K562 (cell line): Measurements from ENCODE around the gene CA5B. TPM values are rescaled to one million over a fixed set of nuclear protein-coding genes. Genes with fewer than 3 reads are reported as not detected.

Source experiments
- ATAC-seq: fragments of 200-7000 bp; cut with Tn5 transposase; 3 replicates; pipeline ENCODE4 v1.9.1; 2020; ENCODE audit warnings: moderate library complexity
- BruUV-seq: library from RNA; stranded (reverse); fragments of 400-500 nt; replicated peaks from 2 replicates; lab custom pipeline; 2021; lab: Mats Ljungman, UMichigan
- CTCF ChIA-PET: fragments of 300-600 bp; formaldehyde crosslinking; extraction: SDS; loops from one replicate; lab custom pipeline; 2021; ENCODE audit warnings: low intra/inter-chr PET ratio; lab: Yijun Ruan, JAX
- POLR2A ChIA-PET: fragments of 300-600, 350-650 bp; sonication (Branson Sonifier 250); formaldehyde crosslinking; extraction: SDS; loops from one replicate; lab custom pipeline; 2021; ENCODE audit warnings: antibody characterized with exemption, inconsistent platforms; lab: Yijun Ruan, JAX
- DNase-seq, 4 experiments: peaks; one replicate each; pipeline versions ENCODE4 v3.0.0 to v3.0.0-alpha.2; 2011 to 2018; ENCODE audit warnings: low spot score in 3 of 4, mixed read lengths in 3 of 4; ENCODE audit errors: extremely low read depth in 1 of 4
- FAIRE-seq: peaks from 2 replicates; lab custom pipeline; 2011; peaks lifted over from hg19 to GRCh38; lab: Jason Lieb, UNC
- H2AFZ ChIP-seq: 2 replicates; pipeline ENCODE4 v1.6.0; 2011; ENCODE audit warnings: low read depth, low read length, control low read depth, inconsistent platforms
- H3K27ac ChIP-seq: fragments of 200-600 bp; 3 replicates; pipeline ENCODE4 v1.8.0; 2011; ENCODE audit warnings: low read depth, mild to moderate bottlenecking, control low read depth, inconsistent platforms, low read length, moderate library complexity, mixed read lengths; ENCODE audit errors: extremely low read depth
- H3K27me3 ChIP-seq, 2 experiments: fragments of 300-600 bp in 1 of 2; 2 replicates in 1 of 2; 3 replicates in 1 of 2; pipeline versions ENCODE4 v1.6.0 to v1.8.0; 2011; ENCODE audit warnings: inconsistent platforms in 2 of 2, low read length in 2 of 2, mild to moderate bottlenecking in 1 of 2, mixed read lengths in 1 of 2, moderate library complexity in 1 of 2; ENCODE audit not compliant: control insufficient read depth in 2 of 2, insufficient read depth in 2 of 2
- H3K36me3 ChIP-seq: fragments of 300-600 bp; 3 replicates; pipeline ENCODE4 v1.8.0; 2011; ENCODE audit warnings: mild to moderate bottlenecking, low read length, inconsistent platforms; ENCODE audit not compliant: control insufficient read depth, insufficient read depth
- H3K4me1 ChIP-seq, 2 experiments: fragments of 200-600 bp in 1 of 2; replicated peaks in 1 of 2; 2 replicates in 1 of 2; 3 replicates in 1 of 2; pipeline versions ENCODE4 v1.5.1 to v1.8.0; 2011; ENCODE audit warnings: inconsistent platforms in 2 of 2, low read length in 2 of 2, mild to moderate bottlenecking in 1 of 2, mixed read lengths in 1 of 2, moderate library complexity in 1 of 2; ENCODE audit not compliant: control insufficient read depth in 2 of 2, insufficient read depth in 2 of 2
- H3K4me2 ChIP-seq: 2 replicates; pipeline ENCODE4 v1.6.1; 2011; ENCODE audit warnings: low read length, control low read depth, inconsistent platforms, mixed read lengths; ENCODE audit not compliant: insufficient read depth
- H3K4me3 ChIP-seq: fragments of 200-600 bp; sonication (generic), shearing (Covaris generic); 2 replicates; pipeline ENCODE4 v1.5.1; 2016; ENCODE audit warnings: control low read depth, inconsistent platforms
- H3K79me2 ChIP-seq: fragments of 200-600 bp; 3 replicates; pipeline ENCODE4 v1.8.0; 2011; ENCODE audit warnings: low read length, inconsistent platforms; ENCODE audit not compliant: control insufficient read depth, insufficient read depth
- H3K9ac ChIP-seq, 2 experiments: 2 replicates each; pipeline versions ENCODE4 v1.6.0 to v1.6.1; 2011; ENCODE audit warnings: low read depth in 2 of 2, low read length in 2 of 2, control low read depth in 1 of 2, inconsistent platforms in 1 of 2, mild to moderate bottlenecking in 1 of 2, mixed read lengths in 1 of 2; ENCODE audit not compliant: insufficient read depth in 1 of 2
- H3K9me1 ChIP-seq: one replicate; pipeline ENCODE4 v1.6.0; 2011; ENCODE audit warnings: inconsistent platforms, mild to moderate bottlenecking, low read length, moderate library complexity; ENCODE audit not compliant: control insufficient read depth, insufficient read depth
- H3K9me3 ChIP-seq: replicated peaks from 2 replicates; pipeline ENCODE4 v1.5.1; 2011; ENCODE audit warnings: low read depth, low read length, inconsistent platforms; ENCODE audit not compliant: control insufficient read depth, insufficient read depth
- H4K20me1 ChIP-seq: replicated peaks from 2 replicates; pipeline ENCODE4 v1.6.1; 2011; ENCODE audit warnings: low read length, inconsistent platforms, mixed read lengths; ENCODE audit not compliant: control insufficient read depth, insufficient read depth
- ASH1L ChIP-seq: fragments of 450-650 bp; IDR thresholded peaks from 2 replicates; pipeline ENCODE4 v1.6.1; 2018; ENCODE audit warnings: borderline replicate concordance, mild to moderate bottlenecking, low read depth; ENCODE audit not compliant: partially characterized antibody
- CBX5 ChIP-seq: IDR thresholded peaks from 2 replicates; pipeline ENCODE4 v1.6.1; 2014; ENCODE audit warnings: low read depth, borderline replicate concordance
- CCAR2 ChIP-seq: fragments of 200-400 bp; formaldehyde crosslinking; IDR thresholded peaks from 2 replicates; pipeline ENCODE4 v1.6.1; 2017; ENCODE audit warnings: mild to moderate bottlenecking, low read depth, low read length
- ETS2 ChIP-seq: IDR thresholded peaks from 2 replicates; pipeline ENCODE4 v1.6.1; 2016; ENCODE audit warnings: borderline replicate concordance, missing genetic modification characterization, mild to moderate bottlenecking, moderate library complexity, missing compliant biosample characterization; ENCODE audit not compliant: poor library complexity, severe bottlenecking
- HNRNPK ChIP-seq: fragments of 200-400 bp; formaldehyde crosslinking; IDR thresholded peaks from one replicate; pipeline ENCODE4 v1.6.1; 2018; ENCODE audit warnings: mild to moderate bottlenecking, low read depth, low read length; ENCODE audit not compliant: poor library complexity, severe bottlenecking
- HNRNPLL ChIP-seq: fragments of 200-400 bp; formaldehyde crosslinking; IDR thresholded peaks from 2 replicates; pipeline ENCODE4 v1.6.1; 2017; ENCODE audit warnings: low read length, low read depth, mild to moderate bottlenecking; ENCODE audit not compliant: poor library complexity, severe bottlenecking
- MECOM ChIP-seq: fragments of 250-450 bp; sonication (Bioruptor Pico); IDR thresholded peaks from 2 replicates; pipeline ENCODE4 v1.8.0; 2022; ENCODE audit warnings: inconsistent platforms
- NUFIP1 ChIP-seq: fragments of 450-650 bp; IDR thresholded peaks from 2 replicates; pipeline ENCODE4 v1.6.1; 2018; ENCODE audit not compliant: partially characterized antibody
- PRPF4 ChIP-seq: fragments of 200-400 bp; formaldehyde crosslinking; IDR thresholded peaks from one replicate; pipeline ENCODE4 v1.6.1; 2017; ENCODE audit warnings: low read length, low read depth, mild to moderate bottlenecking; ENCODE audit not compliant: insufficient read depth, poor library complexity, severe bottlenecking
- PTTG1 ChIP-seq: fragments of 450-650 bp; IDR thresholded peaks from 2 replicates; pipeline ENCODE4 v1.6.1; 2016; ENCODE audit warnings: low read depth, mild to moderate bottlenecking, missing genetic modification characterization, missing compliant biosample characterization
- RBM15 ChIP-seq: fragments of 200-400 bp; formaldehyde crosslinking; IDR thresholded peaks from 2 replicates; pipeline ENCODE4 v1.6.1; 2018; ENCODE audit warnings: mild to moderate bottlenecking, low read length, moderate library complexity; ENCODE audit not compliant: insufficient read depth
- SMARCA5 ChIP-seq: fragments of 450-650 bp; IDR thresholded peaks from 2 replicates; pipeline ENCODE4 v1.6.1; 2016
- U2AF2 ChIP-seq: fragments of 200-400 bp; formaldehyde crosslinking; optimal IDR thresholded peaks from 2 replicates; pipeline ENCODE3; 2017; ENCODE audit warnings: low read depth, mild to moderate bottlenecking, low read length
- ZFPM2 ChIP-seq: fragments of 250-450 bp; sonication (Bioruptor Pico); IDR thresholded peaks from 2 replicates; pipeline ENCODE4 v1.5.1; 2022; ENCODE audit warnings: mild to moderate bottlenecking
- ZKSCAN8 ChIP-seq: fragments of 200-800 bp; sonication (Bioruptor generic); IDR thresholded peaks from 2 replicates; pipeline ENCODE4 v1.6.1; 2016; ENCODE audit warnings: missing genetic modification characterization, missing compliant biosample characterization
- ZNF121 ChIP-seq: sonication (generic); formaldehyde crosslinking; conservative IDR thresholded peaks from 2 replicates; pipeline ENCODE4 v1.8.0; 2022; ENCODE audit warnings: missing genetic modification reagents
- ZNF133 ChIP-seq: fragments of 250-450 bp; sonication (Bioruptor Pico); IDR thresholded peaks from 2 replicates; pipeline ENCODE4 v1.4.0; 2020; ENCODE audit warnings: mild to moderate bottlenecking
- ZNF134 ChIP-seq: fragments of 250-450 bp; sonication (Bioruptor Pico); conservative IDR thresholded peaks from 2 replicates; pipeline ENCODE4 v1.4.0; 2020
- ZNF165 ChIP-seq: fragments of 250-450 bp; sonication (Bioruptor Pico); IDR thresholded peaks from 2 replicates; pipeline ENCODE4 v1.4.0; 2020; ENCODE audit warnings: borderline replicate concordance
- WGBS: fragments of 100-300 bp; shearing (Covaris generic); methylation state at CpG from one replicate; pipeline ENCODE4 v1.1.6; 2016; ENCODE audit warnings: low coverage, mixed read lengths; ENCODE audit not compliant: insufficient coverage; ENCODE audit errors: missing lambda C conversion rate; 5-methylcytosine and 5-hydroxymethylcytosine counted together
- in situ Hi-C: fragments of 300-500 bp; cut with MboI; formaldehyde crosslinking; loops from 4 replicates; pipeline ENCODE4 v1.15.0; 2018; ENCODE audit warnings: inconsistent platforms, mixed read lengths
- intact Hi-C: fragments of 100-400 bp; cut with micrococcal nuclease; formaldehyde crosslinking; loops from 2 replicates; pipeline ENCODE4 v1.14.2; 2022
- polyA plus RNA-seq, 8 experiments: library from polyadenylated mRNA; depleted of rRNA in 4 of 8; stranded (reverse) in 5 of 8; unstranded in 3 of 8; fragments of >200 nt; fragmentation: Nextera tagmentation in 2 of 8; fragmentation: Illumina TruSeq in 1 of 8; extraction: Ambion mirVana in 2 of 8; extraction: Trizol in 1 of 8; gene quantifications; 2 replicates each; pipeline versions ENCODE4 v1.2.1 to v1.2.3, GENCODE V29; 2011 to 2014; ENCODE audit warnings: inconsistent platforms in 1 of 8, missing spikeins in 1 of 8
- total RNA-seq, 7 experiments: library from RNA; depleted of rRNA in 6 of 7; stranded (reverse); fragments of >200 nt in 6 of 7; fragmentation: Illumina TruSeq in 2 of 7; extraction: Trizol in 2 of 7; gene quantifications; 2 replicates each; pipeline versions ENCODE4 v1.2.1 to v1.2.3, GENCODE V29; 2011 to 2021; ENCODE audit warnings: low replicate concordance in 1 of 7
- TF ChIP-seq, protein P1 (sequence below): fragments of 450-650 bp; conservative IDR thresholded peaks from 2 replicates; pipeline ENCODE4 v1.6.1; 2016; ENCODE audit warnings: missing genetic modification characterization, low read depth, mild to moderate bottlenecking, missing compliant biosample characterization, moderate library complexity

Gene CA5B
- total and polyA plus RNA-seq, 9 of the 15 experiments (the other 6 are each of a cell fraction or from before 2014, with no cell fraction given): 0.55 to 3.7 (median 2.6) TPM

- Histone ChIP-seq H3K79me2 (no peaks in the 10 kb centered on the region), H3K27ac (no peak overlapping the region), H3K9me3 (no peaks in the 10 kb centered on the region), H3K9ac (no peak overlapping the region), H3K9me1 (no peaks in the 10 kb centered on the region), H3K27me3 (no peaks in the 10 kb centered on the region), H3K4me3 (no peak overlapping the region), H3K36me3 (peaks cover 26% of the 10 kb centered on the region; the same call in 1 of the 3 replicates), H3K4me2 (no peak overlapping the region), H2AFZ (no peak overlapping the region), H3K4me1 (no peaks in the 10 kb centered on the region), H4K20me1 (no peaks in the 10 kb centered on the region)
- ChIA-PET CTCF (no interaction called here), POLR2A (no interaction called here)
- intact Hi-C loops: no loop called here
- DNase-seq (no peak), FAIRE-seq (no peak), ATAC-seq (no peak)
- no peak for TF ChIP-seq ZNF133 (CRISPR knock-in tag)
- TF ChIP-seq, protein P1, sequence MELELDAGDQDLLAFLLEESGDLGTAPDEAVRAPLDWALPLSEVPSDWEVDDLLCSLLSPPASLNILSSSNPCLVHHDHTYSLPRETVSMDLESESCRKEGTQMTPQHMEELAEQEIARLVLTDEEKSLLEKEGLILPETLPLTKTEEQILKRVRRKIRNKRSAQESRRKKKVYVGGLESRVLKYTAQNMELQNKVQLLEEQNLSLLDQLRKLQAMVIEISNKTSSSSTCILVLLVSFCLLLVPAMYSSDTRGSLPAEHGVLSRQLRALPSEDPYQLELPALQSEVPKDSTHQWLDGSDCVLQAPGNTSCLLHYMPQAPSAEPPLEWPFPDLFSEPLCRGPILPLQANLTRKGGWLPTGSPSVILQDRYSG (tag): no peak
- TF ChIP-seq ZNF134 (CRISPR knock-in tag): no peak
- TF ChIP-seq HNRNPK: no peak
- TF ChIP-seq ZKSCAN8 (CRISPR knock-in tag): no peak
- TF ChIP-seq ZNF121: no peak
- no peak for TF ChIP-seq U2AF2
- TF ChIP-seq ASH1L: no peak
- no peak for TF ChIP-seq MECOM (CRISPR knock-in tag)
- TF ChIP-seq SMARCA5: no peak
- no peak for TF ChIP-seq HNRNPLL
- no peak for TF ChIP-seq PTTG1
- TF ChIP-seq CBX5: no peak
- no peak for TF ChIP-seq CCAR2
- TF ChIP-seq PRPF4: no peak
- TF ChIP-seq NUFIP1: no peak
- TF ChIP-seq ZFPM2 (CRISPR knock-in tag): no peak
- TF ChIP-seq ZNF165 (CRISPR knock-in tag): no peak
- TF ChIP-seq ETS2 (tag): no peak
- no peak for TF ChIP-seq RBM15
- WGBS: 94% methylated on average over 25 of the region's 40 CpGs
- no TSS peak for BruUV-seq
- in situ Hi-C loops: no loop called here
Measured at GRCh38 chrX:15702488-15703371, 35.3 kb upstream of the CA5B start.
